HEK293T (cell line): ENCODE measurements around the gene SOBP.

Source experiments
- CTCF ChIA-PET: fragments of 350-600 bp; formaldehyde crosslinking; extraction: SDS; loops from one replicate; lab custom pipeline; 2021; ENCODE audit warnings: antibody characterized with exemption, inconsistent platforms; lab: Yijun Ruan, JAX
- POLR2A ChIA-PET: fragments of 350-600 bp; formaldehyde crosslinking; extraction: SDS; loops from one replicate; lab custom pipeline; 2020; ENCODE audit warnings: antibody characterized with exemption, inconsistent platforms; lab: Yijun Ruan, JAX
- DNase-seq: peaks from one replicate; pipeline ENCODE4 v3.0.0; 2012; ENCODE audit warnings: mixed read lengths; ENCODE audit errors: extremely low spot score
- ARNT ChIP-seq: fragments of 450-650 bp; IDR thresholded peaks from 2 replicates; pipeline ENCODE4 v1.6.1; 2017; ENCODE audit warnings: mild to moderate bottlenecking
- BHLHE40 ChIP-seq: fragments of 450-650 bp; IDR thresholded peaks from 2 replicates; pipeline ENCODE4 v1.6.1; 2016; ENCODE audit warnings: mild to moderate bottlenecking, moderate library complexity, borderline replicate concordance
- CTBP1 ChIP-seq: fragments of 450-650 bp; IDR thresholded peaks from 2 replicates; pipeline ENCODE4 v1.6.1; 2016; ENCODE audit warnings: borderline replicate concordance
- ELF4 ChIP-seq: fragments of 450-650 bp; IDR thresholded peaks from 2 replicates; pipeline ENCODE4 v1.6.1; 2017; ENCODE audit warnings: antibody characterized with exemption
- FOXA1 ChIP-seq: fragments of 450-650 bp; IDR thresholded peaks from 2 replicates; pipeline ENCODE4 v1.6.1; 2016; ENCODE audit warnings: mild to moderate bottlenecking
- FOXK2 ChIP-seq: fragments of 450-650 bp; IDR thresholded peaks from 2 replicates; pipeline ENCODE4 v1.6.1; 2016; ENCODE audit warnings: mild to moderate bottlenecking
- FOXM1 ChIP-seq: fragments of 450-650 bp; IDR thresholded peaks from 2 replicates; pipeline ENCODE4 v1.6.1; 2017; ENCODE audit warnings: mild to moderate bottlenecking, borderline replicate concordance
- HDGF ChIP-seq: fragments of 450-650 bp; IDR thresholded peaks from 2 replicates; pipeline ENCODE4 v1.6.1; 2017; ENCODE audit warnings: antibody characterized with exemption, borderline replicate concordance
- L3MBTL2 ChIP-seq: fragments of 450-650 bp; conservative IDR thresholded peaks from 2 replicates; pipeline ENCODE4 v1.6.1; 2016; ENCODE audit warnings: mild to moderate bottlenecking
- LEF1 ChIP-seq: fragments of 450-650 bp; IDR thresholded peaks from 2 replicates; pipeline ENCODE4 v1.6.1; 2017; ENCODE audit warnings: mild to moderate bottlenecking, borderline replicate concordance
- NFRKB ChIP-seq: fragments of 450-650 bp; IDR thresholded peaks from 2 replicates; pipeline ENCODE4 v1.6.1; 2016; ENCODE audit warnings: mild to moderate bottlenecking, moderate library complexity
- PKNOX1 ChIP-seq: fragments of 450-650 bp; IDR thresholded peaks from 2 replicates; pipeline ENCODE4 v1.6.1; 2016
- SP1 ChIP-seq: fragments of 450-650 bp; IDR thresholded peaks from 2 replicates; pipeline ENCODE4 v1.6.1; 2017
- SUZ12 ChIP-seq: fragments of 450-650 bp; IDR thresholded peaks from 2 replicates; pipeline ENCODE4 v1.6.1; 2016; ENCODE audit warnings: mild to moderate bottlenecking
- TARDBP ChIP-seq: fragments of 450-650 bp; IDR thresholded peaks from 2 replicates; pipeline ENCODE4 v1.6.1; 2016
- ZNF384 ChIP-seq: fragments of 450-650 bp; IDR thresholded peaks from 2 replicates; pipeline ENCODE4 v1.6.1; 2016

SOBP gene

GRCh38 chr6:107589934-107590333 is 100.0 kb downstream of the SOBP start:
- TF ChIP-seq ARNT: no peak
- no peak for TF ChIP-seq LEF1
- no peak for TF ChIP-seq ZNF384
- ChIA-PET POLR2A (no interaction called here), CTCF (no interaction called here)
- DNase-seq: no peak

GRCh38 chr6:107590378-107590777 is 100.5 kb downstream of the SOBP start:
- no peak for TF ChIP-seq CTBP1
- no peak for TF ChIP-seq L3MBTL2
- no peak for TF ChIP-seq ARNT
- TF ChIP-seq LEF1: no peak
- no peak for TF ChIP-seq FOXM1
- no peak for TF ChIP-seq SUZ12
- no peak for TF ChIP-seq HDGF
- TF ChIP-seq ZNF384: no peak
- no peak for TF ChIP-seq TARDBP
- no peak for TF ChIP-seq FOXA1
- TF ChIP-seq NFRKB: no peak
- no peak for TF ChIP-seq ELF4
- TF ChIP-seq BHLHE40: no peak
- no peak for TF ChIP-seq SP1
- no peak for TF ChIP-seq FOXK2
- no peak for DNase-seq
- ChIA-PET POLR2A (no interaction called here), CTCF (no interaction called here)

GRCh38 chr6:107591346-107591745 is 101.4 kb downstream of the SOBP start:
- POLR2A ChIA-PET: no interaction called here
- TF ChIP-seq TARDBP (no peak), LEF1 (no peak)
- DNase-seq: no peak
- CTCF ChIA-PET: no interaction called here

DNA sequence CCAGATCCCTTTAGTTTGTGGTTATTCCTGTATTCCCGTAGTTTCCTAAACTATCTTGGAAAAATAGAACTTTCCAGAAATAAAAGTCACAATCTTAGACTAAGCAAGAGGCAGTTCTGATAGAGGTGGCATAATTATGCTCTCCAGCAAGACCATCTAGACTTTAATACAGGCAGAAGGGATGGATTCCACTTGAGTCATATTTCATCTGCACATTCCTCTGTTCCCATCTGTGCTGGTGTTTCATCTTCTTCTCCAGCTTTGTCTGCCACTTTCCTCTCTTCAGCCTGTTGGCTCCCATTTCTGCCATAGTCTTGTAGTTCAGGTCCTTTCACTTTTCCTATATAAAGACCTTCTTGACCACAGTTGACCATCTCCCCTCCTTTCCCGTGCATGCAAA is 102.9 kb downstream of the SOBP start:
- CTCF ChIA-PET: no interaction called here
- no peak for DNase-seq
- TF ChIP-seq TARDBP (no peak), FOXK2 (no peak), ELF4 (no peak), HDGF (no peak), L3MBTL2 (no peak), SP1 (no peak), CTBP1 (no peak), ZNF384 (no peak), PKNOX1 (no peak), SUZ12 (no peak), FOXM1 (no peak), FOXA1 (no peak), BHLHE40 (no peak), ARNT (no peak), NFRKB (no peak), LEF1 (no peak)
- POLR2A ChIA-PET: no interaction called here

DNA sequence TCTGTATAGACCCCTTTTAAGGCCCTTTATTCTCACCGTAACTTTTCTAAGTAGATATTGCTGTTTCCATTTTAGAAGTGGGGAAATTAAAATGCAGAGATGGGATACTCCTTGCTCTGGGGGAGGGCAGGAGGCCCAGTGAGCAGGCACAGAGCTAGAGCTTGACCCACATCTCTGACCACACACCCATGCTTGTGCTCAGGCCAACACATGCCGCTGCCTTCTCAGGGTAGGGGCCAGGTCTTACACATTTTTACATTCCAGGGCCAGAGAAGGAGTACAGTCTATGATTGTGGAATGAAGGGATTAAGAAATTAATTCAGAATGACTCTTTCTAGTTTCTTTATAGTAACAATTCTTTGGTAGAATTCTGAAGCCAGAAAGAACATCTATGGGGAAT is 104.8 kb downstream of the SOBP start:
- ChIA-PET CTCF (no interaction called here), POLR2A (no interaction called here)
- no peak for DNase-seq
- no peak for TF ChIP-seq SP1
- no peak for TF ChIP-seq PKNOX1
- TF ChIP-seq TARDBP: no peak
- TF ChIP-seq FOXA1: no peak
- TF ChIP-seq ZNF384: no peak
- no peak for TF ChIP-seq ELF4

DNA sequence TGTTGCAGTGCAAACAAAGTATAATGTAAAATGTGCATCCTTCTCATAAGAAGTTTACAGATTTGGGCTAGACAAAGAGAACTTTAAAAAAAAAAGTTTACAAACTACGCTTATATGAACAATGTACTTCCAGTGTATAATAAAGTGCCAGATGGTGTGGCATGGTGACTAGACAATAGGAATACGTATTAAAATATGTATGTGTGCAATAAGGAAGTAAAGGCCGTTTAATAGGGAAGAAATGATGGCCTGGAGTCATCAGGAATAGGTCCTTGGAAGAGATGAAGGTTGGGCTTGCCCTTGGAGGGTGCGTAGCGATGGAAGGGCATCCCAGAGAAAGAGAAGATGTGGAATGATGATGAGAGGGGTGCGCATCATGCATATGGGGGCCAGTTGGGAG is 108.2 kb downstream of the SOBP start:
- ChIA-PET POLR2A (no interaction called here), CTCF (interaction anchor here (0.6 kb wide), 1 partner anchor 29 kb away, joined by 3 read pairs; no protein-coding TSS in a partner anchor)
- no peak for DNase-seq
- TF ChIP-seq BHLHE40: no peak
- TF ChIP-seq SP1: no peak
- TF ChIP-seq CTBP1: no peak
- TF ChIP-seq ARNT: no peak
- TF ChIP-seq SUZ12: no peak
- no peak for TF ChIP-seq NFRKB

- ChIA-PET CTCF (interaction anchor here (0.6 kb wide), 1 partner anchor 28 kb away, joined by 3 read pairs; no protein-coding TSS in a partner anchor), POLR2A (no interaction called here)
- TF ChIP-seq FOXK2 (no peak), LEF1 (no peak), FOXA1 (no peak), HDGF (no peak), ARNT (no peak), TARDBP (no peak), PKNOX1 (no peak), SP1 (no peak), NFRKB (no peak)
- no peak for DNase-seq
Measured at GRCh38 chr6:107599043-107599442, 109.1 kb downstream of the SOBP start.
